IMR-90 (cell line): ENCODE data around the gene COL19A1. TPM values are rescaled to one million over a fixed set of nuclear protein-coding genes. Genes with fewer than 3 reads are reported as not detected.
A peak's percentile ranks its signal among the peaks of the same experiment; 100 is the strongest.

Experiments
- ATAC-seq: fragments of 200-7000 bp; cut with Tn5 transposase; 2 replicates; pipeline ENCODE4 v1.9.1; 2020; ENCODE audit warnings: low read depth, mild to moderate bottlenecking, moderate library complexity
- BruUV-seq: library from RNA; stranded (reverse); fragments of 400-500 nt; replicated peaks from 2 replicates; lab custom pipeline; 2021; lab: Mats Ljungman, UMichigan
- CTCF ChIA-PET: fragments of 300-600 bp; formaldehyde crosslinking; extraction: SDS; loops from one replicate; lab custom pipeline; 2021; ENCODE audit warnings: antibody characterized with exemption; lab: Yijun Ruan, JAX
- POLR2A ChIA-PET: fragments of 300-600 bp; sonication (Branson Sonifier 250); formaldehyde crosslinking; loops from one replicate; lab custom pipeline; 2022; ENCODE audit warnings: antibody characterized with exemption; ENCODE audit not compliant: unreplicated experiment; lab: Charles Lee
- DNase-seq: peaks from one replicate; pipeline ENCODE4 v3.0.0; 2013
- H2AFZ ChIP-seq: replicated peaks from 2 replicates; pipeline ENCODE3; 2013; ENCODE audit warnings: low read length, mild to moderate bottlenecking; ENCODE audit not compliant: poor library complexity
- H2AK5ac ChIP-seq: 2 replicates; pipeline ENCODE4 v1.6.1; 2013; ENCODE audit warnings: low read depth, low read length, inconsistent platforms
- H2AK9ac ChIP-seq: replicated peaks from 2 replicates; pipeline ENCODE3; 2013; ENCODE audit warnings: mild to moderate bottlenecking, low read depth, low read length, moderate library complexity; ENCODE audit not compliant: poor library complexity
- H2BK120ac ChIP-seq: 2 replicates; pipeline ENCODE4 v1.6.1; 2013; ENCODE audit warnings: low read depth, low read length, inconsistent platforms
- H2BK15ac ChIP-seq: 3 replicates; pipeline ENCODE4 v1.6.1; 2013; ENCODE audit warnings: low read depth, low read length, inconsistent platforms
- H2BK20ac ChIP-seq: 2 replicates; pipeline ENCODE4 v1.6.1; 2013; ENCODE audit warnings: low read depth, mild to moderate bottlenecking, inconsistent platforms, low read length, moderate library complexity
- H2BK5ac ChIP-seq: 2 replicates; pipeline ENCODE4 v1.6.1; 2013; ENCODE audit warnings: mild to moderate bottlenecking, low read depth, low read length, inconsistent platforms; ENCODE audit not compliant: poor library complexity, severe bottlenecking
- H3K14ac ChIP-seq: replicated peaks from 2 replicates; pipeline ENCODE4 v1.6.1; 2013; ENCODE audit warnings: low read depth, low read length, inconsistent platforms
- H3K18ac ChIP-seq: 2 replicates; pipeline ENCODE4 v1.6.1; 2013; ENCODE audit warnings: low read depth, low read length, control low read depth
- H3K23ac ChIP-seq: 2 replicates; pipeline ENCODE4 v1.6.1; 2013; ENCODE audit warnings: low read depth, low read length, inconsistent platforms
- H3K27ac ChIP-seq: 2 replicates; pipeline ENCODE4 v1.5.1; 2013; ENCODE audit warnings: mild to moderate bottlenecking, control low read depth, low read length; ENCODE audit not compliant: insufficient read depth
- H3K27me3 ChIP-seq: 2 replicates; pipeline ENCODE4 v1.6.1; 2013; ENCODE audit warnings: low read length; ENCODE audit not compliant: control insufficient read depth, insufficient read depth
- H3K36me3 ChIP-seq: 2 replicates; pipeline ENCODE4 v1.6.1; 2013; ENCODE audit warnings: low read length, mixed read lengths; ENCODE audit not compliant: control insufficient read depth, insufficient read depth
- H3K4ac ChIP-seq: 2 replicates; pipeline ENCODE4 v1.6.1; 2013; ENCODE audit warnings: low read depth, low read length, inconsistent platforms
- H3K4me1 ChIP-seq: 2 replicates; pipeline ENCODE4 v1.6.1; 2013; ENCODE audit warnings: low read length, mixed read lengths; ENCODE audit not compliant: control insufficient read depth, insufficient read depth
- H3K4me2 ChIP-seq: 2 replicates; pipeline ENCODE4 v1.6.1; 2013; ENCODE audit warnings: low read depth, mild to moderate bottlenecking, control low read depth, low read length, moderate library complexity
- H3K4me3 ChIP-seq: 2 replicates; pipeline ENCODE4 v1.5.1; 2013; ENCODE audit warnings: low read depth, mild to moderate bottlenecking, control low read depth, low read length, moderate library complexity; ENCODE audit not compliant: insufficient read depth
- H3K56ac ChIP-seq: 2 replicates; pipeline ENCODE4 v1.6.1; 2013; ENCODE audit warnings: low read length, inconsistent platforms; ENCODE audit not compliant: insufficient read depth; ENCODE audit errors: extremely low read depth
- H3K79me1 ChIP-seq, 2 experiments: 2 replicates each; pipeline ENCODE4 v1.6.1; 2013; ENCODE audit warnings: low read length in 2 of 2, inconsistent platforms in 1 of 2, low read depth in 1 of 2
- H3K9ac ChIP-seq: 2 replicates; pipeline ENCODE4 v1.6.1; 2013; ENCODE audit warnings: low read depth, low read length, control low read depth
- H3K9me1 ChIP-seq: 2 replicates; pipeline ENCODE4 v1.6.1; 2013; ENCODE audit warnings: low read length, inconsistent platforms; ENCODE audit not compliant: insufficient read depth
- H3K9me3 ChIP-seq: 2 replicates; pipeline ENCODE4 v1.6.1; 2013; ENCODE audit warnings: low read length; ENCODE audit not compliant: control insufficient read depth, insufficient read depth
- H4K20me1 ChIP-seq: 2 replicates; pipeline ENCODE4 v1.6.1; 2013; ENCODE audit warnings: low read length, inconsistent platforms; ENCODE audit not compliant: insufficient read depth
- H4K5ac ChIP-seq: 2 replicates; pipeline ENCODE4 v1.6.1; 2013; ENCODE audit warnings: mild to moderate bottlenecking, low read depth, low read length, control low read depth
- H4K8ac ChIP-seq, 2 experiments: 2 replicates each; pipeline ENCODE4 v1.6.1; 2013; ENCODE audit warnings: low read depth in 2 of 2, low read length in 2 of 2, control low read depth in 1 of 2, inconsistent platforms in 1 of 2
- H4K91ac ChIP-seq: 2 replicates; pipeline ENCODE4 v1.6.1; 2013; ENCODE audit warnings: low read depth, low read length, inconsistent platforms; ENCODE audit not compliant: insufficient read depth
- BHLHE40 ChIP-seq: fragments of 150-350 bp; IDR thresholded peaks from 2 replicates; pipeline ENCODE4 v1.6.1; 2016; ENCODE audit warnings: mild to moderate bottlenecking, low read depth, low read length
- CEBPB ChIP-seq: IDR thresholded peaks from 2 replicates; pipeline ENCODE4 v1.6.1; 2012; ENCODE audit warnings: low read depth, low read length, improper control_type of control experiment
- CHD1 ChIP-seq: IDR thresholded peaks from 2 replicates; pipeline ENCODE4 v1.6.1; 2012; ENCODE audit warnings: low read depth, low read length, improper control_type of control experiment
- ELK1 ChIP-seq: fragments of 150-350 bp; IDR thresholded peaks from 2 replicates; pipeline ENCODE4 v1.6.1; 2016; ENCODE audit warnings: low read depth, mild to moderate bottlenecking, low read length, moderate library complexity, borderline replicate concordance
- FOS ChIP-seq: fragments of 150-350 bp; IDR thresholded peaks from 2 replicates; pipeline ENCODE4 v1.6.1; 2016; ENCODE audit warnings: low read depth, low read length
- MAFK ChIP-seq: IDR thresholded peaks from 2 replicates; pipeline ENCODE4 v1.6.1; 2012; ENCODE audit warnings: low read depth, low read length, improper control_type of control experiment
- MAZ ChIP-seq: IDR thresholded peaks from 2 replicates; pipeline ENCODE4 v1.6.1; 2012; ENCODE audit warnings: low read depth, mild to moderate bottlenecking, low read length, improper control_type of control experiment, moderate library complexity, borderline replicate concordance
- MXI1 ChIP-seq: IDR thresholded peaks from 2 replicates; pipeline ENCODE4 v1.6.1; 2012; ENCODE audit warnings: low read depth, mild to moderate bottlenecking, low read length, moderate library complexity, borderline replicate concordance
- NFE2L2 ChIP-seq: fragments of 150-350 bp; IDR thresholded peaks from 2 replicates; pipeline ENCODE4 v1.6.1; 2016; ENCODE audit warnings: low read depth, mild to moderate bottlenecking, low read length
- POLR2A ChIP-seq: IDR thresholded peaks from 2 replicates; pipeline ENCODE4 v1.6.1; 2012; ENCODE audit warnings: mild to moderate bottlenecking, low read depth, low read length
- RAD21 ChIP-seq: IDR thresholded peaks from 2 replicates; pipeline ENCODE4 v1.6.1; 2012; ENCODE audit warnings: low read length, improper control_type of control experiment
- RCOR1 ChIP-seq: IDR thresholded peaks from 2 replicates; pipeline ENCODE4 v1.6.1; 2012; ENCODE audit warnings: mild to moderate bottlenecking, low read length, improper control_type of control experiment; ENCODE audit not compliant: insufficient replicate concordance
- RFX5 ChIP-seq: IDR thresholded peaks from 2 replicates; pipeline ENCODE4 v1.8.0; 2012; ENCODE audit warnings: low read depth, mild to moderate bottlenecking, low read length, moderate library complexity
- SMC3 ChIP-seq: fragments of 150-350 bp; IDR thresholded peaks from 2 replicates; pipeline ENCODE4 v1.6.1; 2016; ENCODE audit warnings: low read depth, mild to moderate bottlenecking, antibody characterized with exemption, low read length, moderate library complexity
- USF2 ChIP-seq: fragments of 150-350 bp; IDR thresholded peaks from 2 replicates; pipeline ENCODE4 v1.6.1; 2017; ENCODE audit warnings: mild to moderate bottlenecking, antibody characterized with exemption, low read length, low read depth
- WGBS, 2 experiments: methylation state at CpG; one replicate each; pipeline versions ENCODE4 v1.1.5 to v1.1.7; 2013; ENCODE audit warnings: missing lambda C conversion rate in 2 of 2; ENCODE audit not compliant: insufficient read length in 1 of 2; ENCODE audit errors: extremely low coverage in 2 of 2; 5-methylcytosine and 5-hydroxymethylcytosine counted together
- dilution Hi-C: fragments of 300-500 bp; cut with HindIII; formaldehyde crosslinking; loops from one replicate; pipeline ENCODE4 v1.14.3; 2018; ENCODE audit warnings: low sequenced_read_pairs; ENCODE audit not compliant: unreplicated experiment
- in situ Hi-C: fragments of 300-500 bp; cut with MboI; formaldehyde crosslinking; loops from 3 replicates; pipeline ENCODE4 v1.14.3; 2019; ENCODE audit warnings: low sequenced_read_pairs, inconsistent platforms, mixed read lengths
- intact Hi-C: fragments of 100-400 bp; cut with micrococcal nuclease; formaldehyde crosslinking; loops from 2 replicates; pipeline ENCODE4 v1.10.0; 2022
- polyA plus RNA-seq, 3 experiments: library from polyadenylated mRNA; depleted of rRNA; stranded (reverse); fragments of >200 nt; gene quantifications; 2 replicates each; pipeline ENCODE4 v1.2.3, GENCODE V29; 2012; ENCODE audit warnings: low replicate concordance in 1 of 3
- total RNA-seq: library from RNA; depleted of rRNA; stranded (reverse); fragments of >200 nt; gene quantifications from 2 replicates; pipeline ENCODE4 v1.2.3, GENCODE V29; 2012
- TF ChIP-seq, protein P1 (sequence below): conservative IDR thresholded peaks from 2 replicates; pipeline ENCODE4 v1.5.1; 2012; ENCODE audit warnings: mild to moderate bottlenecking, low read depth, low read length, improper control_type of control experiment

COL19A1 gene
- total and polyA plus RNA-seq, 2 of the 4 experiments (the other 2 are of a cell fraction), result under 0.01 TPM; not detected in 1

DNA sequence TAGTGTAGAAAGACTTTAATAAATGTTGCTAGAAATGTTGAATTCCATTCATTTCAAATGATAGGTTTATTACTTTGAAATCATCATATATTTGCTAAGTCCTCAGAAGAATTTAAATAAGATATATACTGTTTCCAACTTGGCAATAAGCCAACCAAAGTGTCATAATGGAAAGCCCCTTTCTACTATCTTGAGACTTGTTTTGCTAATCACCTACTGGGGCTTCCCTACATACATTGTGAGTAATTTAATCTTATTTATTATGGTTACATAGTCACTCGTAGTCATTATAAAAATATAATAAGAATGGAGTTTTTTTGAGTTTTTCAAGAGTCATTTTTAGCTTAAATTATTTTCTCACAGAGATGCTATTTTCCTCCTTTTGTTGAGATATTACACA, 20.7 kb downstream of the COL19A1 start:
- H3K9ac ChIP-seq, result no peak overlapping the region
- H2AFZ ChIP-seq, result no peak overlapping the region
- no peak overlapping the region for H4K8ac ChIP-seq
- no peak overlapping the region for H2AK9ac ChIP-seq
- ChIA-PET CTCF (no interaction called here), POLR2A (no interaction called here)
- H3K18ac ChIP-seq, result no peak overlapping the region
- H4K5ac ChIP-seq, result no peak overlapping the region
- H3K4me3 ChIP-seq, result no peak overlapping the region
- H3K9me3 ChIP-seq, result no peaks in the 10 kb centered on the region
- H2AK5ac ChIP-seq, result no peak overlapping the region
- no peaks in the 10 kb centered on the region for H3K36me3 ChIP-seq
- H3K9me1 ChIP-seq, result no peaks in the 10 kb centered on the region
- H4K91ac ChIP-seq, result no peak overlapping the region
- H2BK5ac ChIP-seq, result no peak overlapping the region
- WGBS, 2 experiments, result no CpG with 5 or more reads among the region's 1 CpG
- intact Hi-C loops (no loop called here), dilution Hi-C loops (no loop called here), in situ Hi-C loops (no loop called here)
- H4K20me1 ChIP-seq, result no peaks in the 10 kb centered on the region
- no peak overlapping the region for H3K4ac ChIP-seq
- DNase-seq, result peak; percentile 25
- H3K14ac ChIP-seq, result no peak overlapping the region
- H2BK20ac ChIP-seq, result no peak overlapping the region
- no peaks in the 10 kb centered on the region for H3K27me3 ChIP-seq
- no peak overlapping the region for H3K56ac ChIP-seq
- BruUV-seq, result no TSS peak
- no peak for TF ChIP-seq USF2
- no peak for TF ChIP-seq FOS
- no peak for TF ChIP-seq SMC3
- no peak for TF ChIP-seq BHLHE40
- TF ChIP-seq RAD21, result no peak
- TF ChIP-seq MAFK, result no peak
- TF ChIP-seq MXI1, result no peak
- TF ChIP-seq RCOR1, result no peak
- TF ChIP-seq, protein P1, sequence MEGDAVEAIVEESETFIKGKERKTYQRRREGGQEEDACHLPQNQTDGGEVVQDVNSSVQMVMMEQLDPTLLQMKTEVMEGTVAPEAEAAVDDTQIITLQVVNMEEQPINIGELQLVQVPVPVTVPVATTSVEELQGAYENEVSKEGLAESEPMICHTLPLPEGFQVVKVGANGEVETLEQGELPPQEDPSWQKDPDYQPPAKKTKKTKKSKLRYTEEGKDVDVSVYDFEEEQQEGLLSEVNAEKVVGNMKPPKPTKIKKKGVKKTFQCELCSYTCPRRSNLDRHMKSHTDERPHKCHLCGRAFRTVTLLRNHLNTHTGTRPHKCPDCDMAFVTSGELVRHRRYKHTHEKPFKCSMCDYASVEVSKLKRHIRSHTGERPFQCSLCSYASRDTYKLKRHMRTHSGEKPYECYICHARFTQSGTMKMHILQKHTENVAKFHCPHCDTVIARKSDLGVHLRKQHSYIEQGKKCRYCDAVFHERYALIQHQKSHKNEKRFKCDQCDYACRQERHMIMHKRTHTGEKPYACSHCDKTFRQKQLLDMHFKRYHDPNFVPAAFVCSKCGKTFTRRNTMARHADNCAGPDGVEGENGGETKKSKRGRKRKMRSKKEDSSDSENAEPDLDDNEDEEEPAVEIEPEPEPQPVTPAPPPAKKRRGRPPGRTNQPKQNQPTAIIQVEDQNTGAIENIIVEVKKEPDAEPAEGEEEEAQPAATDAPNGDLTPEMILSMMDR, result no peak
- TF ChIP-seq CHD1, result no peak
- TF ChIP-seq POLR2A, result no peak
- no peak for TF ChIP-seq MAZ
- no peak for TF ChIP-seq ELK1
- TF ChIP-seq CEBPB, result no peak
- no peak for TF ChIP-seq RFX5
- TF ChIP-seq NFE2L2, result no peak
- H3K4me2 ChIP-seq, result no peak overlapping the region
- no peaks in the 10 kb centered on the region for H3K4me1 ChIP-seq
- H3K23ac ChIP-seq, result no peak overlapping the region
- H3K27ac ChIP-seq, result no peak overlapping the region
- no peaks in the 10 kb centered on the region for H3K79me1 ChIP-seq
- H2BK15ac ChIP-seq, result no peak overlapping the region
- no peak for ATAC-seq
- H2BK120ac ChIP-seq, result no peak overlapping the region
